H9 (cell line): Measurements from ENCODE around the gene OTUB2. TPM values are rescaled to one million over a fixed set of nuclear protein-coding genes. Genes with fewer than 3 reads are reported as not detected.

ENCODE experiments used
- DNase-seq: peaks from one replicate; pipeline ENCODE4 v3.0.0-alpha.2; 2017
- H2AFZ ChIP-seq: one replicate; pipeline ENCODE4 v1.6.1; 2013; ENCODE audit warnings: mild to moderate bottlenecking, low read length, control low read depth, moderate library complexity
- H2AK5ac ChIP-seq: 2 replicates; pipeline ENCODE4 v1.6.1; 2013; ENCODE audit warnings: low read length, control low read depth, mixed read lengths; ENCODE audit not compliant: insufficient read length
- H2BK120ac ChIP-seq: one replicate; pipeline ENCODE4 v1.6.1; 2013; ENCODE audit warnings: low read depth, mild to moderate bottlenecking, low read length, control low read depth, inconsistent platforms; ENCODE audit not compliant: poor library complexity, severe bottlenecking
- H2BK12ac ChIP-seq: 2 replicates; pipeline ENCODE4 v1.6.1; 2013; ENCODE audit warnings: low read length, control low read depth, mixed read lengths, low read depth; ENCODE audit not compliant: insufficient read length
- H2BK15ac ChIP-seq: 2 replicates; pipeline ENCODE4 v1.6.1; 2013; ENCODE audit warnings: low read depth, low read length, control low read depth
- H2BK20ac ChIP-seq: one replicate; pipeline ENCODE4 v1.6.1; 2013; ENCODE audit warnings: low read depth, mild to moderate bottlenecking, low read length, control low read depth, inconsistent platforms; ENCODE audit not compliant: poor library complexity, severe bottlenecking
- H2BK5ac ChIP-seq: 2 replicates; pipeline ENCODE4 v1.6.1; 2013; ENCODE audit warnings: low read length, control low read depth, mixed read lengths; ENCODE audit not compliant: insufficient read length
- H3K14ac ChIP-seq: 2 replicates; pipeline ENCODE4 v1.6.1; 2013; ENCODE audit warnings: low read length, control low read depth; ENCODE audit not compliant: insufficient read depth
- H3K18ac ChIP-seq: 2 replicates; pipeline ENCODE4 v1.6.1; 2013; ENCODE audit warnings: low read depth, mild to moderate bottlenecking, mixed read lengths, low read length, control low read depth; ENCODE audit not compliant: insufficient read length
- H3K23ac ChIP-seq: 2 replicates; pipeline ENCODE4 v1.6.1; 2013; ENCODE audit warnings: low read length, control low read depth, mixed read lengths, low read depth; ENCODE audit not compliant: insufficient read length
- H3K23me2 ChIP-seq: 2 replicates; pipeline ENCODE4 v1.6.1; 2013; ENCODE audit warnings: low read depth, mild to moderate bottlenecking, mixed read lengths, low read length, control low read depth; ENCODE audit not compliant: insufficient read length, poor library complexity, severe bottlenecking
- H3K27ac ChIP-seq: 2 replicates; pipeline ENCODE4 v1.5.1; 2013; ENCODE audit warnings: low read length, control low read depth, mixed read lengths, low read depth; ENCODE audit not compliant: insufficient read length
- H3K27me3 ChIP-seq: 2 replicates; pipeline ENCODE4 v1.6.1; 2013; ENCODE audit warnings: low read length, control low read depth, inconsistent platforms; ENCODE audit not compliant: insufficient read depth
- H3K4ac ChIP-seq: 2 replicates; pipeline ENCODE4 v1.6.1; 2013; ENCODE audit warnings: low read depth, mild to moderate bottlenecking, control low read depth, inconsistent platforms, low read length, moderate library complexity
- H3K4me1 ChIP-seq: 2 replicates; pipeline ENCODE4 v1.6.1; 2013; ENCODE audit warnings: low read length, control low read depth, inconsistent platforms; ENCODE audit not compliant: insufficient read depth
- H3K4me2 ChIP-seq: 2 replicates; pipeline ENCODE4 v1.6.1; 2013; ENCODE audit warnings: low read length, control low read depth, mixed read lengths; ENCODE audit not compliant: insufficient read length, insufficient read depth
- H3K56ac ChIP-seq: 2 replicates; pipeline ENCODE4 v1.6.1; 2013; ENCODE audit warnings: low read depth, mild to moderate bottlenecking, mixed read lengths, low read length, control low read depth; ENCODE audit not compliant: insufficient read length
- H3K79me1 ChIP-seq: 2 replicates; pipeline ENCODE4 v1.6.1; 2013; ENCODE audit warnings: low read depth, mild to moderate bottlenecking, moderate library complexity, low read length, control low read depth, inconsistent platforms; ENCODE audit not compliant: insufficient read depth, poor library complexity, severe bottlenecking
- H3K79me2 ChIP-seq: 2 replicates; pipeline ENCODE4 v1.6.1; 2013; ENCODE audit warnings: low read length, control low read depth, inconsistent platforms; ENCODE audit not compliant: insufficient read depth
- H3K9ac ChIP-seq: 2 replicates; pipeline ENCODE4 v1.6.1; 2013; ENCODE audit warnings: low read length, control low read depth, mixed read lengths; ENCODE audit not compliant: insufficient read length; ENCODE audit errors: extremely low read depth
- H3K9me3 ChIP-seq: one replicate; pipeline ENCODE4 v1.6.1; 2013; ENCODE audit warnings: low read depth, low read length, inconsistent platforms; ENCODE audit not compliant: control insufficient read depth
- H3T11ph ChIP-seq: one replicate; pipeline ENCODE4 v1.6.1; 2013; ENCODE audit warnings: mild to moderate bottlenecking, low read length, control low read depth, inconsistent platforms
- H4K20me1 ChIP-seq: one replicate; pipeline ENCODE4 v1.6.1; 2013; ENCODE audit not compliant: control insufficient read depth, insufficient read length, insufficient read depth
- H4K5ac ChIP-seq: 2 replicates; pipeline ENCODE4 v1.6.1; 2013; ENCODE audit warnings: low read depth, mild to moderate bottlenecking, mixed read lengths, low read length, control low read depth; ENCODE audit not compliant: insufficient read length
- H4K8ac ChIP-seq: replicated peaks from 2 replicates; pipeline ENCODE4 v1.6.1; 2013; ENCODE audit warnings: low read length, control low read depth, mixed read lengths, low read depth; ENCODE audit not compliant: insufficient read length
- H4K91ac ChIP-seq: 2 replicates; pipeline ENCODE4 v1.6.1; 2013; ENCODE audit warnings: low read depth, mild to moderate bottlenecking, moderate library complexity, mixed read lengths, low read length, control low read depth; ENCODE audit not compliant: insufficient read length
- H3K27ac Mint-ChIP-seq, 3 experiments: 2 replicates in 2 of 3; 3 replicates in 1 of 3; pipeline ENCODE4 v1.8.0; 2020 to 2021; ENCODE audit warnings: mixed read lengths in 3 of 3, mild to moderate bottlenecking in 1 of 3, moderate library complexity in 1 of 3
- H3K27me3 Mint-ChIP-seq: 2 replicates; pipeline ENCODE4 v1.8.0; 2021; ENCODE audit warnings: low read depth, mild to moderate bottlenecking, moderate library complexity, mixed read lengths
- H3K36me3 Mint-ChIP-seq, 3 experiments: 2 replicates in 2 of 3; 3 replicates in 1 of 3; pipeline ENCODE4 v1.8.0; 2020 to 2021; ENCODE audit warnings: low read depth in 3 of 3, mixed read lengths in 3 of 3; ENCODE audit not compliant: insufficient read depth in 1 of 3
- H3K4me1 Mint-ChIP-seq, 2 experiments: 2 replicates each; pipeline ENCODE4 v1.8.0; 2020; ENCODE audit warnings: mixed read lengths in 2 of 2
- H3K4me3 Mint-ChIP-seq, 2 experiments: 2 replicates in 1 of 2; 3 replicates in 1 of 2; pipeline ENCODE4 v1.8.0; 2020 to 2021; ENCODE audit warnings: mild to moderate bottlenecking in 2 of 2, mixed read lengths in 2 of 2, moderate library complexity in 1 of 2
- H3K9me3 Mint-ChIP-seq, 2 experiments: 2 replicates in 1 of 2; 3 replicates in 1 of 2; pipeline ENCODE4 v1.8.0; 2020; ENCODE audit warnings: mild to moderate bottlenecking in 2 of 2, mixed read lengths in 2 of 2, moderate library complexity in 1 of 2
- CTCF ChIP-seq: fragments of 200-600 bp; sonication (generic); conservative IDR thresholded peaks from 3 replicates; pipeline ENCODE4 v1.8.0; 2021; ENCODE audit warnings: antibody characterized with exemption, mild to moderate bottlenecking
- WGBS: extraction: QIAGEN DNeasy Blood & Tissue Kit; methylation state at CpG from one replicate; pipeline ENCODE4 v1.1.7; 2013; ENCODE audit warnings: missing lambda C conversion rate, low lambda C conversion rate, mixed read lengths; ENCODE audit not compliant: insufficient read length; ENCODE audit errors: extremely low coverage; 5-methylcytosine and 5-hydroxymethylcytosine counted together
- total RNA-seq: library from RNA; stranded (reverse); gene quantifications from 2 replicates; pipeline ENCODE4 v1.2.1, GENCODE V29; 2021

Gene OTUB2
- total RNA-seq, 1 experiment from 2014 or later, result 3.6 TPM

- no CpG with 5 or more reads among the region's 3 CpGs for WGBS
- H3K27ac ChIP-seq, result no peak overlapping the region
- no peak overlapping the region for H2BK120ac ChIP-seq
- H3K4me3 Mint-ChIP-seq, result no peak overlapping the region
- H2BK15ac ChIP-seq, result no peak overlapping the region
- no peaks in the 10 kb centered on the region for H3K27me3 ChIP-seq
- no peak overlapping the region for H3K4ac ChIP-seq
- H3K79me2 ChIP-seq, result no peaks in the 10 kb centered on the region
- H2AFZ ChIP-seq, result no peak overlapping the region
- H3K36me3 Mint-ChIP-seq, result peaks cover 4 to 25% (median 20%) of the 10 kb centered on the region in 3 experiments
- DNase-seq, result no peak
- H2BK5ac ChIP-seq, result no peak overlapping the region
- H3K23me2 ChIP-seq, result no peaks in the 10 kb centered on the region
- H3K23ac ChIP-seq, result no peak overlapping the region
- H3K27ac Mint-ChIP-seq, result no peak overlapping the region
- no peak overlapping the region for H3K56ac ChIP-seq
- H2BK20ac ChIP-seq, result no peak overlapping the region
- H3K18ac ChIP-seq, result no peak overlapping the region
- H4K5ac ChIP-seq, result no peak overlapping the region
- no peak overlapping the region for H4K91ac ChIP-seq
- H3K9ac ChIP-seq, result no peak overlapping the region
- H3K79me1 ChIP-seq, result no peaks in the 10 kb centered on the region
- H3K4me1 Mint-ChIP-seq, result peaks cover 17 to 27% of the 10 kb centered on the region in 2 experiments
- no peaks in the 10 kb centered on the region for H4K20me1 ChIP-seq
- no peak overlapping the region for H3K4me2 ChIP-seq
- TF ChIP-seq CTCF, result no peak
- H3K14ac ChIP-seq, result no peak overlapping the region
- no peak overlapping the region for H2AK5ac ChIP-seq
- H3K9me3 Mint-ChIP-seq, result peaks cover 0 to 2% of the 10 kb centered on the region in 2 experiments; a peak in 3 of 5 replicates
- no peaks in the 10 kb centered on the region for H3K9me3 ChIP-seq
- H3K4me1 ChIP-seq, result no peaks in the 10 kb centered on the region
- H3K27me3 Mint-ChIP-seq, result no peaks in the 10 kb centered on the region
- H4K8ac ChIP-seq, result no peak overlapping the region
- no peak overlapping the region for H2BK12ac ChIP-seq
- no peak overlapping the region for H3T11ph ChIP-seq
Measured at GRCh38 chr14:94034886-94035285, 8.7 kb downstream of the OTUB2 start.
